HG02852 (cell line): ENCODE measurements around the gene TUBGCP6.
"Not testable (repeated sequence)": the region's sequence is repeated elsewhere in the genome, so short reads cannot be mapped to it uniquely, and the experiment has no call there.

Experiments
- ATAC-seq: cut with Tn5 transposase; IDR thresholded peaks from one replicate; pipeline ENCODE4 v1.9.1; 2021; ENCODE audit warnings: mild to moderate bottlenecking, moderate library complexity; ENCODE audit not compliant: unreplicated experiment

Gene TUBGCP6

GRCh38 chr22:50171965-50172421 is 72.8 kb downstream of the TUBGCP6 start:
- ATAC-seq: no peak

GRCh38 chr22:50171319-50171964 is 73.4 kb downstream of the TUBGCP6 start:
- no peak for ATAC-seq

GRCh38 chr22:50170453-50171318 is 74.1 kb downstream of the TUBGCP6 start, which contains the start of gene PANX2:
Gene PANX2 (plus strand): TSS chr22:50170731. CDS start chr22:50170731, 0 bp downstream.
- no peak for ATAC-seq

GRCh38 chr22:50169774-50170341 is 75.0 kb downstream of the TUBGCP6 start:
- ATAC-seq: no peak

GRCh38 chr22:50169181-50169759 is 75.6 kb downstream of the TUBGCP6 start:
- ATAC-seq: no peak

- not testable (repeated sequence) for ATAC-seq
Measured at GRCh38 chr22:50168490-50169180, 76.2 kb downstream of the TUBGCP6 start.

- ATAC-seq: no peak
Measured at GRCh38 chr22:50167689-50168489, 76.9 kb downstream of the TUBGCP6 start.
